Measurements from ENCODE around the gene DDRGK1.
"Not testable (repeated sequence)": the region's sequence is repeated elsewhere in the genome, so short reads cannot be mapped to it uniquely, and the experiment has no call there.

Gene DDRGK1

DNA sequence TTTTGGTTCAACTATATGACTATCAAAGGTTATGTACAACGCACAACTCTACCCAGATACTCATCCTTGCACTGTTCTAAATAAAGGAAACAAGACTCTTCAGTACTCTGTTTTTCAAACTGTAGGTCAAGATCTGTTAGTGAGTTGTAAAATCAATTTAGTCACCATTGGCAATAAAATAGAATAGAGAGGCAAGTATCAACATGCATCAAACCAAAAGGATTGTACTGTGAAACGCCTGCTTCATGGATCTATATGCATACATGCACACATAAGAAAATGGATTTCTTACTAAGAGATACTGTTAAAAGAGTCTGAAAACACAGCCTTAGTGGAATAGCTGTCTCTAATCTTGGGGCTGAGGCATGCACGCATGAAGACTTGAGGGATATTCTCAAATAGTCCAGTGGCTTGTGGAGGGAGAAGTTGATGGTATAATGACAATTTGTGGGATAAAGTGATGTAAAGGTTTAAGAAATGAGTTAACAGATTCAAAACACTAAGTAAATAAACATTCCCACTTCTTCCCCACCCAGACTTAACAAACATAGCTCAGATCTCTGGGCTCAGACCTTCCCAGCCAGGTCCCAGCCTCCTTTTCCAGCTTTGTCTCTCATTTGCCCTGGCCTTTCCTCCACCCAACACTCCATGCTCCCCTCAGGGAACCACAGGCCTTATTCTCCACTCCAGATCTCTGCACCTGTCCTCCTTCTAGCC is 20.4 kb downstream of the DDRGK1 start:
- no peak for DNase-seq (ENCODE audit: low read depth in 2 of 2)

DNA sequence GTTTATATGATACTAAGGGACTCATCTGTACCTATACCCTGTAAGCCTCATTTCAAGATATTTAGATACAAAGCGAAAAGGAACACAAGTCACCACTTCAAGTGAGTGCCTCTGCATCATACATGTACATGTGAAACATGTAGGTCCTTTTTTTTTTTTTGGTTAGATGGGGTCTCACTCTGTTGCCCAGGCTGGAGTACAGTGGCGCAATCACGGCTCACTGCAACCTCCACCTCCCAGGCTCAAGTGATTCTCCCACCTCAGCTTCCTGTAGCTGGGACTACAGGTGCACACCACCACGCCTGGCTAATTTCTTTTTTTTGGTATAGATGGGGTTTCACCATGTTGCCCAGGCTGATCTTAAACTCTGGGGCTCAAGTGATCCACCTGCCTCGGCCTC is 22.1 kb downstream of the DDRGK1 start:
- not testable (repeated sequence) for DNase-seq (ENCODE audit: low read depth in 2 of 2)

DNA sequence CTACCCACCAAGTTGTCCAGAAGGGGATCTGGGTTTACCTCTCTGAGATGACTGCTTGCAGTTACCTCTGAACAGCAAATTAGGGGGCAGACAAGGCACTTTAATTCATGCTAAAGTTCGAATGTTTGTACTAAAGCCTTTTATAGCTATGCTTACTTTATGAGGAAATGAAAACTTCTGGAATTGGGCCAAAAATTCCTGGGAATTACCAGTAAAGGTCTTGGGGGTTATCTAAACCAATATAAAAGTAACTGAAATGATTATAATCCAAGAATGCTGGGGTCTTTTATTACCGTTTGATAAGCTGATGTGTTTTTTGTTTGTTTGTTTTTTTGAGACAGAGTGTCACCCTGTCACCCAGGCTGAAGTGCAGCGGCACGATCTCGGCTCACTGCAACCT is 23.2 kb downstream of the DDRGK1 start:
- DNase-seq (ENCODE audit: low read depth in 2 of 2) = no peak

GRCh38 chr20:3180319-3180718 is 24.2 kb downstream of the DDRGK1 start:
- no peak for DNase-seq (ENCODE audit: low read depth in 2 of 2)

DNA sequence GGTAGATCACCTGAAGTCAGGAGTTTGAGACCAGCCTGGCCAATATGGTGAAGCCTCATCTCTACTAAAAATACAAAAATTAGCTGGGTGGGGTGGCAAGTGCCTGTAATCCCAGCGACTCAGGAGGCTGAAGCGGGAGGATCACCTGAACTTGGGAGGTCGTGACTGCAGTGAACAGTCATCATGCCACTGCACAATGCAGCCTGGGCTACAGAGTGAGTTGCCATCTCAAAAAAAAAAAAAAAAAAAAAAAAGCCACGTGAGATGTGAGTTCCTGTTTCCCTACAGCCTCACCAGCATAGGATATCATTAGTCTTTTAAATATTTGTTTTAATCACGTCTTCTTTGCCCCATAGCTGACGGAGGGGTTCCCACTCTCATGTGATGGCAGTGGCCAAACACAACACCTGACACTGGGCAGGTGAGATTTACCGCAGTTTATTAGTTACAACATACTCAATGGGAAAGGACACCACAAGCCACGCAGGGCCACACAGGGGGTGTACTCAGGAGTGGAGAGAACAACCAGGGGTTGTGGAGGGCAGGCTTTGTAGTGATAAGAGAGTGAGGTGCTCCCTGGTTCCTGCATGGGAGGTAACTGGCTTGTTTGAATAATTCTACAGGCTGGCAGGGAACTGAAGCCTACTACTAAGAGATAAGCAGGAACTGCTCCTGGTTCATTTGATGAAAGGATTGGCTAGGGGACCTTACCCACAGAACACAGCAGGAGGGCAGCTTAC is 26.6 kb downstream of the DDRGK1 start:
- DNase-seq (ENCODE audit: low read depth in 2 of 2) = no peak

DNA sequence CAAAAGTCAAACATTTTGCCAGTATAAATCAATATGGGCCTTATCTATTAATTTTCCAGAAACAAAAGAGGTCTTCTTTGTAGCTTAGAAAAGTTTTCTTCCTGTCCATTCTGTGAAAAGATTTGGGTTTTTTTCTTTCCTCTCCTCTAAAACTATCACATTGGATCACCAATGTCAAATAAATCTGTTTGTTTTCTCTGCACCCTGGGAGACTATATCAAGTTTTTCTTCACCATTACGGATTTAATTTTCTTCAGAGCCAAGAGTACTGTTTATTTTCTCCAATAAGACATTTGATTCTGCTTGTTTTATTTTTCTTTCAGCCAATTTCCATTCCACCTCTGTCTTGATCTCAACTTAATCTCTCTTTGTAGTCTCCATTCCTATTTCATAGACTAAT is 29.2 kb downstream of the DDRGK1 start:
- no peak for DNase-seq (ENCODE audit: low read depth in 2 of 2)

DNA sequence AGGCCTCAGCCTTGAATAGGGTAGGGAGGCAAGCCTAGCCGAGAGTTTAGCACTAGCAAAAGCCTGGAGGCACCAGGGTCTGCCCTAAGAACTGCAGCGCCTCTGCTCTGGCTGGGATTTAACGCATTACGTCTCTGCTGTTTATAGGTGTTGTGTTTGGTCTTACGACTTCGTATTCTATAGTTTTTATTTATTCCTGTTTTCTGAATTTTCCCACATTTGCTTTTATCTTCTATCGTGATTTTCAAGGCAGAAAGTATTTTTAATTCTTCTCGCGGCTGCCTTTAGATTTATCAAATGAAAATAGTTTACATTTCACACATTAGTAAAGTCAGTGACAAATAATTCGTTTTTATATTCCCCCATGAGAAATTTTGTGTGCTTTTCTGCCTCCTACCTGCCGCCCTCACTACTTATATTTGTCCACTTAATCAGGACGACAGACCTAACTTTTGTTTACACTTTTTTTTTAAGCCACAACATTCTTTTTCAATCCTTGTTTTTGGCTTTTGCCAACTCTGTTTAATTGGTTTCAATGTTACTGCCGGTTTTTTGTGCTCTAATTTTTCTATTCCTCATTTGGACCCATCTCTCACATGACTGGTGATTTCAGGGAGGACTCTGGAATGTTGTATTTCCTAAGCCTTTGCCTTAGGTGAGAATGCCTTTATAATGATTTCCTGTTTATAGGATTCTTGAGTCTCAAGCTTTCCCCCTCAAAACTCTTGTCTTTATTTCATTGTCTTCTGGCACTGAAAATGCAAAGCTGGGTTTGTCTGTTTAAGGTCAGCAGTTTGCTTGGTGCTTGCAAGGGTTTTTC is 29.8 kb downstream of the DDRGK1 start:
- no peak for DNase-seq (ENCODE audit: low read depth in 2 of 2)

DNA sequence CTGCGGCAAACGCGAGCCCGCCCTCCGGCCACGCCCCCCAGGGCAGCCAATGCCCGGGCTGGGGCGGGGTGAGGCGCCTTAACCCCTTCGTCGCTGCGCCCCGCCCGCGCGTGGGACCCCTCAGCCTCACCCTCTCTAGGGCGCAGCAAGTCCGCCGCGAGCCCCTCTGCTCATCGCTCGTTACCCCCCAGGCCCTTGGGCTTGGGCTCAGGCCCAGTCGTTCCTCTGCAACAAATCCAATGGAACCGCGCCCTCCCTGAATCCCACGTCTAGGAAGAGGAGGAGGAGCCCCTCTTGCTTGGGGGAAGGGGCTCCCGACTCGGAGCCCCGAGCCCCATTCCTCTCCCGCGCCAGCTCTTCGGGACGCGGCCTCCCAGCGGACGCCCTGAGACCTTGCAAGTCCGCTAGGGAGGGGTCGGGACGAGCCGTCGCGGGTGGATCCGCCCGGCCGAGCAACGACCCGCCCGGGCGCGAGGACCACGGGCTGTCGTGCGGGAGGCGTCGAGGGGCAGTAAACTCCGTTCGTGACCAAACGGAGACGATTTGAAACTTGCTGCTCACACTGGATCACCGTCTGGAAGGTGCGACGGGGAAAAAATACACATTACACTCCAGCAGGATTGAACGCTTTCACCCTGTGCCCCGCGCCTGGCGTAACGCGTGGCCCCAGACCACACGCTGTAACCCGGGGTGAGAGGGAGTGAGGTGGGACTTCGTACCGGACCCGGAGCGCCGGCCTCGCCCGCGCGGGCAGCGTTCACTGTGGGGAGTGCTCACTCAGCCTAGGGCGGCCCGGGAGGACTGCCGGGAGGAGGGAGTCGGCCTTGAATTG is 30.7 kb downstream of the DDRGK1 start:
- DNase-seq (ENCODE audit: low read depth in 2 of 2) = peak; percentile 79 to 81

DNA sequence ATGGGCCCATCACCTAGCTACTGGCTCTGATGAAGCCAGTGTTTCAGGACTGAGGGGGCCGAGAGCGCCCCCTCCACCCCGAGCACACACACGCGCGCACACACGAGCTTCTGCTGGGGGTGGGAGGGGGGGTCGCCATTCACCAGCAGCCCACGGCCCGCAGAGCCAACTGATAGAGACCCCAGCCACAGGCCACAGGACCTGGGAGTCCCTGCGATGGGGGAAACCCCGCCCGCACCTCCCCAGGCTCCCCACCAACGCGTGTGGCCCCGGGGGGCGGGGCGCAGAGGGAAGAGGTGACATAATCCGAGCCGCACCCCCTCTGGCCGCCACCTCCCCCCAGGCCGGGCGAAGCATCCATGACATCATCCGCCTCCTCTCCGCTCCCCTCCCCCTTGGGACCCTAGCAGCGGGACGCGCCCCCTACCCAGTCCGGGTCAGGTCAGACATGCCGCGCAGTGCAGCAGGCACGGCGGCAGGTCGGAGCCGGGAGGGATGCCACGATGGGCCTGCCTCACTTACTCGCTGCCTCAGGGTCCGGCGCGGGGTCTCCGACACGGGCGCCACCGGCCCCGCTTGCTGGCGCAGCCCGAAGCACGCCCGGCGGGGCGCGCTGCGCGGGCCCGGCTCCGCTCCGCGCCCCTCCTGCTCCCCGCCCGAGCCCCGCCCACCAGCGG is 31.4 kb downstream of the DDRGK1 start, which contains the start of gene LZTS3:
Gene LZTS3 (minus strand): TSS at position 617 of the 677 bp plus-strand sequence. CDS start 6,386 bp downstream, outside the sequence.
- DNase-seq (ENCODE audit: low read depth in 2 of 2) = peak; percentile 74 to 78

DNA sequence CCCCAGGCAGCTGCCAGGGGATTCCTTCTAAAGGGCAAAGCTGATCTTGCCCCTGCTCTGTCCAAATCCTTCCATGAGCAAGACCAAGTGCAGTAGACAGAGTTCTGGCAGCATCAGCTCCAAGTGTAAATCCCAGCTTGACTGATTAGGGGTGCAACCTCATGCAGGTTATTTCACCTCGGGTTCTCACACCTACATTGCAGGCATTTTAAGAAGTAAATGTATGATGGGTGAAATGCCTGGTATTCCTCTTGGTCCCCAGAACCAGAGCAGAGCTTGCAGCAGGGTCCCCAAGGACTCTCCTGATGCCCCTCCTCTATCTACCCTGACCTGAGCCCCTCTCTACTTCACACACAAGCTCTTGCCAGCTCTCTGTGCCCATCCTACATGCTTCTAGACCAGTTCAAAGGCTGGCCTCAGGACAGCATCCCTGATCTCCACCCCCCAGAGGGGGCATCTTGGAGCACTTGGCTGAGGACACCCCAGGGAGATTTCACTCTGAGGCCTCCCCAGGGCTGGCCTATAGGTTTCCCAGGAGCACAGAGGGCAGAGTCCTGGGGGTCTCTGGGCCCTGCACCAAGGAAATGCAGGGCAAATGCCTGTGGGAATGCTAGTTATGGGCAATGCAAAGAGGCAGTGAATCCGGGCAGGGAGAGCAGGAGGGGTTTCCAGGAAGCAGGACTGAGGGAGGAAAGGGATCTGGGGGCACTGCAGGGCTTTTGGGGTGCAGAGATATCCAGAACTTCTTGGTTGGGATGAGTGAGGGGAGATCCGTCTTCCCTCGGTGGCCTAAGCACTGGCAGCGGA is 32.2 kb downstream of the DDRGK1 start:
- DNase-seq (ENCODE audit: low read depth in 2 of 2) = no peak

DNA sequence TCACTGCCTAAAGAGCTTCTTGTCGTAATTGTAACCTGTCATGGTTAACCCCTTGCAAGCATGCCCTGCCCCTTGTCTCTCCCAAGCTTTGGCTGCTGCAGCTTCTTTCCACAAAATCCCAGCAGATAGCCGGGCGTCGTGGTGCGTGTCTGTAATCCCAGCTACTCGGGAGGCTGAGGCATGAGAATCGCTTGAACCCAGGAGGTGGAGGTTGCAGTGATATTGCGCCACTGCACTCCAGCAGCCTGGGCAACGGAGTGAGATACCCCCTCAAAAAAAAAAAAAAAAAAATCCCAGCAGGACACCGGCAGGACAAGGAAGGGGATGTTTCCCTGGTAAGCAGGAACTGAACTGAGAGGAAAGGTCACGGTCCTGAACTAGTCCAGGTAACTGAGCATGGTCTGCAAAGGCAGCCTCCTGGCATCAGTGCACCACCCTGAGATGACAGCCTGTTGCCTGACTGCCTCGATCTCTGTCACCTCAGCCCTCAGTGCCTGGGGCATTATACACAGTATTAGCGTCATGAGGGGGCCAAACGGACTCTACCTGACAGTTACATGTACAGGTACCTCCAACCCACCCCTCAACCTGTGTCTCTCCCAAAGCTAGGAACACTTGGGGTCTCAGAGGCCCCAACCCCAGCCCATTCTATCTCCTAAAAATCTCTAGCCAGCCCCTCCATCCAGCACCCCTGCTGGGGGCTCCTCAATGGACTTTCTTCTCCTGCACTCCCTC is 32.9 kb downstream of the DDRGK1 start:
- no peak for DNase-seq (ENCODE audit: low read depth in 2 of 2)

- DNase-seq (ENCODE audit: low read depth in 2 of 2) = no peak
These were observed 35.5 kb downstream of the DDRGK1 start for GRCh38 chr20:3168829-3169590.

DNA sequence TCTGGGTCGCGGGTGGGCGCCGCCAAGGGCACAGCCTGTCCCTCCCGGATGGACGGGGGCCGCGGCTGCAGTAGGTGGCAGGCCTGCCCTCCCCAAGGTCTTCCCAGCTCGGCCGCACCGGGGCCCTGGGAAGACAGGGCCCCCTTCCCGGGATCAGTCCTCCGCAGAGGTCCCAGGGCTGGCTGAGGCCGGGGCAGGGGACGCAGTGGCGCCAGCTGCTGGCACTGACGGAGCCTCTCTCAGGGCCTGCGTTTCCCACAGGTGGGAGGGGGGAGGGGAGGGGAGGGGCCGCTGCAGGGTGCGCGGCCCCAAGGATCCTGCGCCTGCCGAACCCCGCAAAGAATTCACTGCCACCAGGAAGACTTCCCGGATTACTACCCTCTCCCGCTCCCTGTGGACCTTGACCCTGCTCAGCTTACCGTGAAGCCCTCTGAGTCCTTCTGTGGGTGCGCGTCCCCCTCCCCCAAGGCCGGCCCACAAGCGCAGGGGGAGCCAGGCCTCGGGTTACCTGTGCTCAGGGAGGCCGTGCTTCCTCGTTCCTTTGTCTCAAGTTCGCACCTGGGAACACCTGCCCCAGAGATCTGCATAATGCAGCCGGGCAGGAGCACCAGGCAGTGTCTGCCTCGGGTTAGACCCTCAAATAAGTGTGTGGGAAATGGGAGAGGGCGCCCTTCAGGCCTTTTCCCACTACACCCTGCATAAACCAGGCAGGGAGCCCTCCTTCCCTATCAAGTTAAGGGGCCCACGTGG is 36.2 kb downstream of the DDRGK1 start:
- no peak for DNase-seq (ENCODE audit: low read depth in 2 of 2)

DNA sequence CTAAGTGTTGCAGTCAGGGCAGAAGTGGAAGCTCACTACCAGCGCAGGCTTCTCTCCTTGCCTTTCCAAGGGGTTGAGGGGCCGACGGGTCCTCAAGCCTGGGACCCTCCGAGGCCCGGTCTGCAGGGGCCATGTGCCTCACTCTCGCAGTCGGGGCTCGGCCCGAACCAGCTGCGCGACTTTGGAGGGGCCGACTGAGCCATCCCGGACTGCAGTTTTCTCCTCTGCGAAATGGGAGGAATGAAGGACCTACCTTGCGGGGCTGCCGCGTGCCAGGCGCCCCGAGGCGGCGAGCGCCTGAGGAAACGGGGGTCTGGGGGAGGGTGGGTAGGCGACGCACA is 36.8 kb downstream of the DDRGK1 start:
- DNase-seq (ENCODE audit: low read depth in 2 of 2) = no peak

- DNase-seq (ENCODE audit: low read depth in 2 of 2) = no peak
These were observed 37.6 kb downstream of the DDRGK1 start for GRCh38 chr20:3166913-3167342.

DNA sequence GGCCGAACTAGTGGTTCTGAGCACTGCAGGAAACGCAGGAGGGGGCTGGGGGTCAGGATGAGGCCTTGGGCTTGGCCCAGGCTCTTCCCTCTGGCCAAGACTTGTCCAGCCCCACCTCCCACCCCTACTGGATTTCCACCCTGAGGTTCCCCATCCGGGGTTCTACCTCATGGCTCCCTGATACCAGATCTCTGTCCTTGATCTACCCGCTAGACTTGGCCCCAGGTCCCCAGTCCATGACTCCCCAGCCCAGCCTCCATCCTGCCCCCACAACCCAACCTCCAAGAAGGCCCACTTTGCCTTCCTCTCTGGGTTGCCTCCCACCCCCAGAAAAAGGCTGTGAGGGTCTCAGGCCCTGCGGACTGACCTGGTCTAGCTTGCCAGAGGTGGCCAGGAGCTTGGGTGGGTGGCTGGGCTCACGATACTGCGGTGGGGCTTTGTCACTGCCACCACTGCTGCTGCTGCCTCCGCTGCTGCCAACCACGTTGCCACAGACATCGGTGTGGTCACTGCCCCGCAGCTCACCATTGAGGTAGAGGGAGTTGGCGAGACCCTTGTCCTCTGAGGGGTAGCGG is 38.1 kb downstream of the DDRGK1 start:
- no peak for DNase-seq (ENCODE audit: low read depth in 2 of 2)

GRCh38 chr20:3165473-3166337 is 38.8 kb downstream of the DDRGK1 start:
- DNase-seq (ENCODE audit: low read depth in 2 of 2) = no peak
